ENCODE results near the gene SPAG9. TPM values are rescaled to one million over a fixed set of nuclear protein-coding genes. Genes with fewer than 3 reads are reported as not detected.

Gene SPAG9
- total RNA-seq, 1 donor from 2014 or later = 116 TPM

- intact Hi-C loops (cut with DNase I) = no loop called here
- no peak for DNase-seq
- peaks cover 6% of the 10 kb centered on the region for H3K4me1 ChIP-seq
- ATAC-seq = no peak
- H3K27ac ChIP-seq = no peak overlapping the region
- no peak overlapping the region for H3K4me3 ChIP-seq
- no peaks in the 10 kb centered on the region for H3K9me3 ChIP-seq
- no peaks in the 10 kb centered on the region for H3K27me3 ChIP-seq
- peaks cover 92% of the 10 kb centered on the region for H3K36me3 ChIP-seq
- TF ChIP-seq CTCF (IDR thresholded peaks at IDR 0.05) = no peak
Measured at GRCh38 chr17:51016099-51016498, 104.6 kb downstream of the SPAG9 start.

- DNase-seq (no peak), ATAC-seq (no peak)
- H3K27ac ChIP-seq = no peak overlapping the region
- H3K4me3 ChIP-seq = no peak overlapping the region
- intact Hi-C loops (cut with DNase I) = no loop called here
- TF ChIP-seq CTCF (IDR thresholded peaks at IDR 0.05) = no peak
- no peaks in the 10 kb centered on the region for H3K9me3 ChIP-seq
- H3K27me3 ChIP-seq = no peaks in the 10 kb centered on the region
- H3K36me3 ChIP-seq = peaks cover 87% of the 10 kb centered on the region
- peaks cover 6% of the 10 kb centered on the region for H3K4me1 ChIP-seq
Measured at GRCh38 chr17:51015145-51015558, 105.5 kb downstream of the SPAG9 start.

- ATAC-seq = no peak
- no peak for DNase-seq
- H3K36me3 ChIP-seq = peaks cover 77% of the 10 kb centered on the region
- H3K27me3 ChIP-seq = no peaks in the 10 kb centered on the region
- intact Hi-C loops (cut with DNase I) = no loop called here
- no peak for TF ChIP-seq CTCF (IDR thresholded peaks at IDR 0.05)
- H3K27ac ChIP-seq = no peak overlapping the region
- H3K4me1 ChIP-seq = peaks cover 6% of the 10 kb centered on the region
- H3K4me3 ChIP-seq = no peak overlapping the region
- no peaks in the 10 kb centered on the region for H3K9me3 ChIP-seq
Measured at GRCh38 chr17:51014129-51014528, 106.5 kb downstream of the SPAG9 start.

GRCh38 chr17:51013322-51013721 is 107.3 kb downstream of the SPAG9 start:
- Histone ChIP-seq H3K4me1 (peaks cover 6% of the 10 kb centered on the region), H3K27ac (no peak overlapping the region), H3K9me3 (no peaks in the 10 kb centered on the region), H3K36me3 (peaks cover 70% of the 10 kb centered on the region), H3K4me3 (no peak overlapping the region), H3K27me3 (no peaks in the 10 kb centered on the region)
- no peak for ATAC-seq
- DNase-seq = no peak
- TF ChIP-seq CTCF (IDR thresholded peaks at IDR 0.05) = no peak
- intact Hi-C loops (cut with DNase I) = no loop called here

- peaks cover 6% of the 10 kb centered on the region for H3K4me1 ChIP-seq
- intact Hi-C loops (cut with DNase I) = no loop called here
- no peak for ATAC-seq
Measured at GRCh38 chr17:51012538-51012937, 108.1 kb downstream of the SPAG9 start.

More at GRCh38 chr17:51012538-51012937, 108.1 kb downstream of the SPAG9 start:
- Histone ChIP-seq H3K9me3 (no peaks in the 10 kb centered on the region), H3K36me3 (peaks cover 68% of the 10 kb centered on the region), H3K27me3 (no peaks in the 10 kb centered on the region), H3K4me3 (no peak overlapping the region), H3K27ac (no peak overlapping the region)
- TF ChIP-seq CTCF (IDR thresholded peaks at IDR 0.05) = no peak
- no peak for DNase-seq

All from upper lobe of right lung (tissue), 1 donor.